SH-SY5Y (cell line): ENCODE results near the gene INTS6.

Experiments used
- GATA2 ChIP-seq: IDR thresholded peaks from 2 replicates; pipeline ENCODE4 v1.6.1; 2011; ENCODE audit warnings: mild to moderate bottlenecking, low read depth, low read length
- GATA3 ChIP-seq: IDR thresholded peaks from 2 replicates; pipeline ENCODE4 v1.6.1; 2011; ENCODE audit warnings: low read depth, mild to moderate bottlenecking, low read length, moderate library complexity

DNA sequence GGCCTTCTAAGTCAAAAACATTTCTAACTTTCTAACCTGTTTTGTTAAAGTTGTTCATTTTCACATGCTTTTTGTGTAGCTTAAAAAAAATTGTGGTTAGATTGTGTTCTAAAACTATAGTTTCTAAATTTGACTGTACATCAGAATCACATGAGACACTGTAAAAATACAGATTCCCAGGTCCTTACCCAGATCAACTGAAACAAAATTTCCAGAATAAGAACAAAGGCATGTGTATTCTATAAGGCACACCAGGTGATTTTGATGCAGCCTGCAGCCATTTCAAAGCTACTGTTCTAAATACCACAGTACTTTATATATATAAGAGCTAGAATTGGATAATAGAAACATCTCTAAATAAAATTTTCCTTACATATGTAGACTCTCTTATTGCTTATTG lies 29.1 kb downstream of the INTS6 start:
- TF ChIP-seq GATA2: no peak
- no peak for TF ChIP-seq GATA3
